ENCODE results near the gene LOX.

Gene LOX

GRCh38 chr5:122120957-122121356 is 42.9 kb upstream of the LOX start:
- no peak for DNase-seq (ENCODE audit: low spot score)
- in situ Hi-C loops (cut with MboI; ENCODE audit: low pct_unique_long_range_greater_than_20kb, low sequenced_read_pairs, unreplicated experiment): no loop called here
- TF ChIP-seq, protein P1, sequence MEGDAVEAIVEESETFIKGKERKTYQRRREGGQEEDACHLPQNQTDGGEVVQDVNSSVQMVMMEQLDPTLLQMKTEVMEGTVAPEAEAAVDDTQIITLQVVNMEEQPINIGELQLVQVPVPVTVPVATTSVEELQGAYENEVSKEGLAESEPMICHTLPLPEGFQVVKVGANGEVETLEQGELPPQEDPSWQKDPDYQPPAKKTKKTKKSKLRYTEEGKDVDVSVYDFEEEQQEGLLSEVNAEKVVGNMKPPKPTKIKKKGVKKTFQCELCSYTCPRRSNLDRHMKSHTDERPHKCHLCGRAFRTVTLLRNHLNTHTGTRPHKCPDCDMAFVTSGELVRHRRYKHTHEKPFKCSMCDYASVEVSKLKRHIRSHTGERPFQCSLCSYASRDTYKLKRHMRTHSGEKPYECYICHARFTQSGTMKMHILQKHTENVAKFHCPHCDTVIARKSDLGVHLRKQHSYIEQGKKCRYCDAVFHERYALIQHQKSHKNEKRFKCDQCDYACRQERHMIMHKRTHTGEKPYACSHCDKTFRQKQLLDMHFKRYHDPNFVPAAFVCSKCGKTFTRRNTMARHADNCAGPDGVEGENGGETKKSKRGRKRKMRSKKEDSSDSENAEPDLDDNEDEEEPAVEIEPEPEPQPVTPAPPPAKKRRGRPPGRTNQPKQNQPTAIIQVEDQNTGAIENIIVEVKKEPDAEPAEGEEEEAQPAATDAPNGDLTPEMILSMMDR (IDR thresholded peaks at IDR 0.05; ENCODE audit: extremely low read depth, insufficient read depth, missing control alignments): no peak

GRCh38 chr5:122120493-122120892 is 42.4 kb upstream of the LOX start:
- TF ChIP-seq, protein P1 (IDR thresholded peaks at IDR 0.05; ENCODE audit: extremely low read depth, insufficient read depth, missing control alignments): no peak
- DNase-seq (ENCODE audit: low spot score): no peak
- in situ Hi-C loops (cut with MboI; ENCODE audit: low pct_unique_long_range_greater_than_20kb, low sequenced_read_pairs, unreplicated experiment): no loop called here

DNA sequence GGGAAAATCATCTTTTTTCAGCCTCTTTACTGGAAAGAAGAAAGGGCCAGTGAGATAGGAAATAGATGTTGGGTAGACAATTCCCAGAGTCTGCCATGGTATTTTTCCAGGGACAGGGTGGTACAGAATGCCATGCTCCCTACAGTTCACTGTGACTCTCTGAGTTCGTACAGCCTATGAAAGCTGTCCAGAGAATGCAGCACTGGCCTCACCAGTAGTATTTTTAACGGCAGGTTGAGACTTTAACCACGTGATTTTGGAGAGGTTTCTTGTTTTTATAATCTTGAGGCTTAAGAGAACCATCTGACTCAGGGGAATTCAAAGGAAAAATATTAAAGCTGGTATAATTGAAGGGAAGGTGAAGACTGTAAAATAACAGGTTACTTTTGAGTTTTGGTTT is 41.1 kb upstream of the LOX start:
- in situ Hi-C loops (cut with MboI; ENCODE audit: low pct_unique_long_range_greater_than_20kb, low sequenced_read_pairs, unreplicated experiment): no loop called here
- TF ChIP-seq, protein P1 (IDR thresholded peaks at IDR 0.05; ENCODE audit: extremely low read depth, insufficient read depth, missing control alignments): no peak
- DNase-seq (ENCODE audit: low spot score): no peak

DNA sequence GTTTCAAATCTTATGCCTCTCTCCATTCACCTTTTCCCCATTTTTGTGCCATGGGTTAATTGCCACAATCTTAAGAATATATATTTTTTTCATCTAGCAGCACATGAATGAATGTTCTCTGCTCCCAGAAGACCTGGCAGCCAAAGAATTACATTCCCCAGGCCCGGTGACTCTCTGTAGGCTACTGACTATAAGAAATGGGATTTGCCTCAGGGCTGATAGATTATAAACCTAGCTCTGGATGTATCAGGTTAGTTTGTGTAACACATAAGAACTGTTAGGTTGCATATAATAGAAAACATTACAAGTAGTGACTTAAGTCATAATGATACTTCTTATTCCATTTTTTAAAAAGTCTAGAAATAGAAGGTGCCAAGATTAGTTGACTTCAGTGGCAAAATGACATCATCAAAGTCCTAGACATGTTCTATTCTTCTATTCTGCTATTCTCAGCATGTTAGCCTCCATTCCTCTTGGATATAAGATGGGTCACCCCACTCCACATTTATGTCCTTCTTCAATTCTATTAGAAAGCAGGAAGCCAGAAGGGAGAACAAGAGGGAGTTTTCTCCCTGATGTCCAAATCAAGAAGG is 40.4 kb upstream of the LOX start:
- no peak for DNase-seq (ENCODE audit: low spot score)
- in situ Hi-C loops (cut with MboI; ENCODE audit: low pct_unique_long_range_greater_than_20kb, low sequenced_read_pairs, unreplicated experiment): no loop called here
- TF ChIP-seq, protein P1 (IDR thresholded peaks at IDR 0.05; ENCODE audit: extremely low read depth, insufficient read depth, missing control alignments): no peak

- in situ Hi-C loops (cut with MboI; ENCODE audit: low pct_unique_long_range_greater_than_20kb, low sequenced_read_pairs, unreplicated experiment): no loop called here
- TF ChIP-seq, protein P1 (IDR thresholded peaks at IDR 0.05; ENCODE audit: extremely low read depth, insufficient read depth, missing control alignments): no peak
- DNase-seq (ENCODE audit: low spot score): no peak
Observed at GRCh38 chr5:122114501-122114900, 36.4 kb upstream of the LOX start.

GRCh38 chr5:122112733-122113558 is 34.9 kb upstream of the LOX start:
- in situ Hi-C loops (cut with MboI; ENCODE audit: low pct_unique_long_range_greater_than_20kb, low sequenced_read_pairs, unreplicated experiment): no loop called here
- no peak for DNase-seq (ENCODE audit: low spot score)
- TF ChIP-seq, protein P1 (IDR thresholded peaks at IDR 0.05; ENCODE audit: extremely low read depth, insufficient read depth, missing control alignments): no peak
